Neural cell (in vitro differentiated cells): ENCODE measurements around the gene PHLPP1. TPM values are rescaled to one million over a fixed set of nuclear protein-coding genes. Genes with fewer than 3 reads are reported as not detected.

ENCODE experiments used
- H2AFZ ChIP-seq: fragments of 200-600, 300-800 bp; sonication (generic), shearing (Covaris generic); 2 replicates; pipeline ENCODE4 v1.6.0; 2014; ENCODE audit warnings: low read depth, mild to moderate bottlenecking, antibody characterized with exemption, low read length, moderate library complexity
- H3F3A ChIP-seq: fragments of 200-600 bp; shearing (Covaris generic); 2 replicates; pipeline ENCODE4 v1.6.1; 2016; ENCODE audit warnings: mild to moderate bottlenecking, moderate library complexity, mixed read lengths, antibody characterized with exemption, low read length; ENCODE audit not compliant: insufficient read depth, poor library complexity, severe bottlenecking
- H3K27ac ChIP-seq: fragments of 200-600, 300-800 bp; sonication (generic), shearing (Covaris generic); 2 replicates; pipeline ENCODE4 v1.5.1; 2014; ENCODE audit warnings: mild to moderate bottlenecking, low read length, moderate library complexity
- H3K27me3 ChIP-seq: fragments of 300-800, 200-600 bp; sonication (generic), shearing (Covaris generic); 2 replicates; pipeline ENCODE4 v1.6.0; 2014; ENCODE audit warnings: mild to moderate bottlenecking, low read depth, low read length, moderate library complexity; ENCODE audit not compliant: insufficient read depth
- H3K36me3 ChIP-seq: fragments of 300-800, 200-600 bp; sonication (generic), shearing (Covaris generic); 2 replicates; pipeline ENCODE4 v1.5.1; 2014; ENCODE audit warnings: mild to moderate bottlenecking, antibody characterized with exemption, low read length, moderate library complexity; ENCODE audit not compliant: insufficient read depth
- H3K4me2 ChIP-seq: fragments of 300-800, 200-600 bp; sonication (generic), shearing (Covaris generic); 2 replicates; pipeline ENCODE4 v1.6.0; 2014; ENCODE audit warnings: mild to moderate bottlenecking, low read length
- H3K4me3 ChIP-seq: fragments of 300-800, 200-600 bp; sonication (generic), shearing (Covaris generic); 2 replicates; pipeline ENCODE4 v1.5.1; 2014; ENCODE audit warnings: mild to moderate bottlenecking, low read length, moderate library complexity
- H3K79me2 ChIP-seq: fragments of 200-600 bp; shearing (Covaris generic); replicated peaks from 2 replicates; pipeline ENCODE4 v1.6.0; 2014; ENCODE audit warnings: mild to moderate bottlenecking, low read length, moderate library complexity; ENCODE audit not compliant: insufficient read depth
- H3K9ac ChIP-seq: fragments of 300-800, 200-600 bp; sonication (generic), shearing (Covaris generic); 2 replicates; pipeline ENCODE4 v1.6.1; 2016; ENCODE audit warnings: mild to moderate bottlenecking, low read length, mixed read lengths
- H3K9me2 ChIP-seq: fragments of 200-600 bp; shearing (Covaris generic); 2 replicates; pipeline ENCODE4 v1.6.1; 2016; ENCODE audit warnings: mild to moderate bottlenecking, low read length, mixed read lengths; ENCODE audit not compliant: insufficient read depth
- H3K9me3 ChIP-seq: fragments of 200-600, 300-800 bp; sonication (generic), shearing (Covaris generic); 2 replicates; pipeline ENCODE4 v1.6.1; 2016; ENCODE audit warnings: mild to moderate bottlenecking, mixed run types, low read length, moderate library complexity, mixed read lengths
- H4K20me1 ChIP-seq: fragments of 200-600 bp; shearing (Covaris generic); 2 replicates; pipeline ENCODE4 v1.6.1; 2016; ENCODE audit warnings: mild to moderate bottlenecking, mixed run types; ENCODE audit not compliant: insufficient read depth
- EP300 ChIP-seq: fragments of 450-650 bp; conservative IDR thresholded peaks from 2 replicates; pipeline ENCODE4 v1.6.1; 2014; ENCODE audit warnings: antibody characterized with exemption, mild to moderate bottlenecking, moderate library complexity; ENCODE audit not compliant: poor library complexity, severe bottlenecking
- EZH2 ChIP-seq: fragments of 200-600, 300-800 bp; shearing (Covaris generic), sonication (generic); IDR thresholded peaks from 2 replicates; pipeline ENCODE4 v1.6.1; 2014; ENCODE audit warnings: antibody characterized with exemption, low read length, borderline replicate concordance, mild to moderate bottlenecking; ENCODE audit not compliant: insufficient read depth, poor library complexity, severe bottlenecking
- MXI1 ChIP-seq: fragments of 450-650 bp; conservative IDR thresholded peaks from 2 replicates; pipeline ENCODE4 v1.6.1; 2014; ENCODE audit warnings: antibody characterized with exemption, mild to moderate bottlenecking; ENCODE audit not compliant: poor library complexity, severe bottlenecking
- POLR2AphosphoS5 ChIP-seq: IDR thresholded peaks from 2 replicates; pipeline ENCODE4 v1.6.1; 2012
- RAD21 ChIP-seq: fragments of 450-650 bp; conservative IDR thresholded peaks from 2 replicates; pipeline ENCODE4 v1.6.1; 2014; ENCODE audit warnings: antibody characterized with exemption, mild to moderate bottlenecking, moderate library complexity
- SMC3 ChIP-seq: fragments of 450-650 bp; conservative IDR thresholded peaks from 2 replicates; pipeline ENCODE4 v1.6.1; 2014; ENCODE audit warnings: antibody characterized with exemption, mild to moderate bottlenecking, moderate library complexity; ENCODE audit not compliant: poor library complexity
- TAF1 ChIP-seq: IDR thresholded peaks from 2 replicates; pipeline ENCODE4 v1.6.1; 2012; ENCODE audit warnings: low read depth
- polyA plus RNA-seq: library from polyadenylated mRNA; depleted of rRNA; stranded (reverse); fragments of >200 nt; gene quantifications from 2 replicates; pipeline ENCODE4 v1.2.3, GENCODE V29; 2014
- TF ChIP-seq, protein P1 (sequence below): fragments of 450-650 bp; IDR thresholded peaks from 2 replicates; pipeline ENCODE4 v1.5.1; 2014; ENCODE audit warnings: antibody characterized with exemption, mild to moderate bottlenecking, moderate library complexity; ENCODE audit not compliant: poor library complexity, severe bottlenecking
- TF ChIP-seq, protein P2 (sequence below): IDR thresholded peaks from 2 replicates; pipeline ENCODE4 v1.6.1; 2012; ENCODE audit warnings: borderline replicate concordance

PHLPP1 gene
- polyA plus RNA-seq, 1 donor from 2014 or later, result 4.5 TPM

DNA sequence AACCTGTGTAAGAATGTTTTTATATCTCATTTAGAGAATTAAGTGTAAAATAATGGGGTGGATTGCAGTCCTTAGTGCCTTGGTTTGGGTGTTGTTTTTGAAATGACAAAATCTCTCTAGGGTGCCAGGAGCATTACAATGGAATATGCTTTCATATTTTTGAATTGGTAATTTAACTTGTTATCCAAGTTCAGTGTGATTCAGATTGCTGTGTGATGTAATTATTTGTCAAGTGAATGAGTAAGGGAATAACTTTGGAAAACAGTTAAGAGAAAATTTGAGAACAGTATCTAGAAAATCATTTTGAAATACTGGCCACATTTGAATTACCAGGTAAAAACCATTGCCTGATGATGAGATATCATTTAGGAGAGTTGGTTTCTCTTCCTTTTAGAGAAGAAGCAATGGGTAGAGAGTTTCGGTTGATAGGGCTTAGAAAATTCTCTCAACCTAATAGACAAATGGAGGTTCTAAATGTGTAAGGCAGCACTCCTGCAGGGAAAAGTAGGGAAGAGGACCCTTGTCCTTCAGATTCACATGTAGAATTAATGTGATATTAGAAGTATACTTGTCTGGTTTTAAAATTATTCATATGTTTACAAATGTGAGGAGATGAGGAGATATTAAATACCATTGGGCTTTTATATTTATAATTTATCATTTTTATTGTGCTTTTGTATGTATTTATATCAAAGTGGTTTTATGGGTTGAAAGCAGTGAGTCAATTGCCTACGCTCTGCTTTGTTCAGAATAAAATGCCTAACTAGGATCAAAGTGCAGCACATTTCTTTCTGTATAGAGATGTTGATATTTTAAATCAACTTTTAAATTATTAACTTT is 124.8 kb downstream of the PHLPP1 start:
- Histone ChIP-seq H3F3A (no peaks in the 10 kb centered on the region), H3K9ac (no peak overlapping the region), H3K9me3 (no peaks in the 10 kb centered on the region), H3K4me3 (no peak overlapping the region), H3K4me2 (no peak overlapping the region), H3K27me3 (no peaks in the 10 kb centered on the region), H3K36me3 (no peaks in the 10 kb centered on the region), H2AFZ (no peak overlapping the region), H3K79me2 (peaks cover 15% of the 10 kb centered on the region), H3K9me2 (no peaks in the 10 kb centered on the region), H4K20me1 (no peaks in the 10 kb centered on the region), H3K27ac (no peak overlapping the region)
- TF ChIP-seq EP300, result no peak
- TF ChIP-seq, protein P1, sequence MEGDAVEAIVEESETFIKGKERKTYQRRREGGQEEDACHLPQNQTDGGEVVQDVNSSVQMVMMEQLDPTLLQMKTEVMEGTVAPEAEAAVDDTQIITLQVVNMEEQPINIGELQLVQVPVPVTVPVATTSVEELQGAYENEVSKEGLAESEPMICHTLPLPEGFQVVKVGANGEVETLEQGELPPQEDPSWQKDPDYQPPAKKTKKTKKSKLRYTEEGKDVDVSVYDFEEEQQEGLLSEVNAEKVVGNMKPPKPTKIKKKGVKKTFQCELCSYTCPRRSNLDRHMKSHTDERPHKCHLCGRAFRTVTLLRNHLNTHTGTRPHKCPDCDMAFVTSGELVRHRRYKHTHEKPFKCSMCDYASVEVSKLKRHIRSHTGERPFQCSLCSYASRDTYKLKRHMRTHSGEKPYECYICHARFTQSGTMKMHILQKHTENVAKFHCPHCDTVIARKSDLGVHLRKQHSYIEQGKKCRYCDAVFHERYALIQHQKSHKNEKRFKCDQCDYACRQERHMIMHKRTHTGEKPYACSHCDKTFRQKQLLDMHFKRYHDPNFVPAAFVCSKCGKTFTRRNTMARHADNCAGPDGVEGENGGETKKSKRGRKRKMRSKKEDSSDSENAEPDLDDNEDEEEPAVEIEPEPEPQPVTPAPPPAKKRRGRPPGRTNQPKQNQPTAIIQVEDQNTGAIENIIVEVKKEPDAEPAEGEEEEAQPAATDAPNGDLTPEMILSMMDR, result no peak
- no peak for TF ChIP-seq RAD21
- TF ChIP-seq MXI1, result no peak
- TF ChIP-seq POLR2AphosphoS5, result no peak
- no peak for TF ChIP-seq EZH2

DNA sequence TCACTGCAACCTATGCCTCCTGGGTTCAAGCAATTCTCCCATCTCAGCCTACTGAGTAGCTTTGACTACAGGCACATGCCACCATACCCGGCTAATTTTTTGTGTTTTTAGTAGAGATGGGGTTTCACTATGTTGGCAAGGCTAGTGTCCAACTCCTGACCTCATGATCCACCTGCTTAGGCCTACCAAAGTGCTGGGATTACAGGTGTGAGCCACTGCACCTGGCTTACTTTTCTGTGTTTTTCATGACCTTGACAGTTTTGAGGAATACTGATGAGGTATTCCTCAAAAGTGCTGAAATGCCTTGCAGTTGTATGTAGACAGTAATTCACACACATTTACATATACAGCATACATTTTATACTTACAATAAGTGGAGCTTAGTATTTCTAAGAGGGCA is 126.1 kb downstream of the PHLPP1 start:
- Histone ChIP-seq H3K4me2 (no peak overlapping the region), H2AFZ (no peak overlapping the region), H3K27ac (no peak overlapping the region), H3F3A (peaks cover 4% of the 10 kb centered on the region), H3K9me3 (no peaks in the 10 kb centered on the region), H3K27me3 (no peaks in the 10 kb centered on the region), H4K20me1 (no peaks in the 10 kb centered on the region), H3K9me2 (no peaks in the 10 kb centered on the region), H3K79me2 (peaks cover 14% of the 10 kb centered on the region), H3K9ac (no peak overlapping the region), H3K36me3 (no peaks in the 10 kb centered on the region), H3K4me3 (no peak overlapping the region)
- TF ChIP-seq SMC3, result no peak
- TF ChIP-seq, protein P1, result no peak
- TF ChIP-seq EZH2, result no peak
- no peak for TF ChIP-seq EP300
- TF ChIP-seq TAF1, result no peak
- no peak for TF ChIP-seq MXI1
- no peak for TF ChIP-seq POLR2AphosphoS5
- TF ChIP-seq RAD21, result no peak
- TF ChIP-seq, protein P2, sequence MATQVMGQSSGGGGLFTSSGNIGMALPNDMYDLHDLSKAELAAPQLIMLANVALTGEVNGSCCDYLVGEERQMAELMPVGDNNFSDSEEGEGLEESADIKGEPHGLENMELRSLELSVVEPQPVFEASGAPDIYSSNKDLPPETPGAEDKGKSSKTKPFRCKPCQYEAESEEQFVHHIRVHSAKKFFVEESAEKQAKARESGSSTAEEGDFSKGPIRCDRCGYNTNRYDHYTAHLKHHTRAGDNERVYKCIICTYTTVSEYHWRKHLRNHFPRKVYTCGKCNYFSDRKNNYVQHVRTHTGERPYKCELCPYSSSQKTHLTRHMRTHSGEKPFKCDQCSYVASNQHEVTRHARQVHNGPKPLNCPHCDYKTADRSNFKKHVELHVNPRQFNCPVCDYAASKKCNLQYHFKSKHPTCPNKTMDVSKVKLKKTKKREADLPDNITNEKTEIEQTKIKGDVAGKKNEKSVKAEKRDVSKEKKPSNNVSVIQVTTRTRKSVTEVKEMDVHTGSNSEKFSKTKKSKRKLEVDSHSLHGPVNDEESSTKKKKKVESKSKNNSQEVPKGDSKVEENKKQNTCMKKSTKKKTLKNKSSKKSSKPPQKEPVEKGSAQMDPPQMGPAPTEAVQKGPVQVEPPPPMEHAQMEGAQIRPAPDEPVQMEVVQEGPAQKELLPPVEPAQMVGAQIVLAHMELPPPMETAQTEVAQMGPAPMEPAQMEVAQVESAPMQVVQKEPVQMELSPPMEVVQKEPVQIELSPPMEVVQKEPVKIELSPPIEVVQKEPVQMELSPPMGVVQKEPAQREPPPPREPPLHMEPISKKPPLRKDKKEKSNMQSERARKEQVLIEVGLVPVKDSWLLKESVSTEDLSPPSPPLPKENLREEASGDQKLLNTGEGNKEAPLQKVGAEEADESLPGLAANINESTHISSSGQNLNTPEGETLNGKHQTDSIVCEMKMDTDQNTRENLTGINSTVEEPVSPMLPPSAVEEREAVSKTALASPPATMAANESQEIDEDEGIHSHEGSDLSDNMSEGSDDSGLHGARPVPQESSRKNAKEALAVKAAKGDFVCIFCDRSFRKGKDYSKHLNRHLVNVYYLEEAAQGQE, result no peak
